B cell (primary cell): Measurements from ENCODE around the gene TRMO. TPM values are rescaled to one million over a fixed set of nuclear protein-coding genes. Genes with fewer than 3 reads are reported as not detected.

Source experiments
- ATAC-seq: fragments of 200-7000 bp; cut with Tn5 transposase; one replicate; pipeline ENCODE4 v1.10.0; 2021; ENCODE audit warnings: low read depth, mild to moderate bottlenecking, moderate number of reproducible peaks, moderate library complexity
- CTCF ChIA-PET: fragments of 350-600 bp; sonication (Branson Sonifier 250); formaldehyde crosslinking; loops from one replicate; lab custom pipeline; 2021; ENCODE audit warnings: antibody characterized with exemption, inconsistent platforms; lab: Charles Lee
- POLR2A ChIA-PET: fragments of 350-600 bp; sonication (Branson Sonifier 250); formaldehyde crosslinking; loops from one replicate; lab custom pipeline; 2021; ENCODE audit warnings: antibody characterized with exemption; lab: Charles Lee
- DNase-seq: peaks from one replicate; pipeline ENCODE4 v3.0.0; 2013
- H2AFZ ChIP-seq: 2 replicates; pipeline ENCODE4 v1.6.1; 2012; ENCODE audit warnings: mild to moderate bottlenecking, low read depth, low read length; ENCODE audit not compliant: insufficient read depth, poor library complexity, severe bottlenecking
- H3K27ac ChIP-seq, 2 donors: 1 replicate in 1 of 2; 2 replicates in 1 of 2; pipeline ENCODE4 v1.5.1; 2012 to 2013; ENCODE audit warnings: low read length in 2 of 2, mild to moderate bottlenecking in 2 of 2, moderate library complexity in 1 of 2
- H3K27me3 ChIP-seq, 4 experiments: fragments of 200-600 bp in 1 of 4; sonication (generic) in 1 of 4; replicated peaks in 1 of 4; 1 replicate in 2 of 4; 2 replicates in 2 of 4; pipeline versions ENCODE4 v1.6.1 to v1.7.0; 2013 to 2016; ENCODE audit warnings: low read length in 3 of 4, mild to moderate bottlenecking in 2 of 4, mixed read lengths in 1 of 4, moderate library complexity in 1 of 4; ENCODE audit not compliant: insufficient read depth in 4 of 4, control insufficient read depth in 3 of 4; ENCODE audit errors: control extremely low read depth in 1 of 4
- H3K36me3 ChIP-seq, 2 experiments: replicated peaks in 1 of 2; 1 replicate in 1 of 2; 2 replicates in 1 of 2; pipeline versions ENCODE4 v1.6.1 to v1.7.1; 2013; ENCODE audit warnings: low read length in 1 of 2; ENCODE audit not compliant: insufficient read depth in 2 of 2, control insufficient read depth in 1 of 2; ENCODE audit errors: control extremely low read depth in 1 of 2, extremely low read depth in 1 of 2
- H3K4me1 ChIP-seq, 2 donors: fragments of 200-600 bp in 1 of 2; sonication (generic) in 1 of 2; 1 replicate in 1 of 2; 2 replicates in 1 of 2; pipeline versions ENCODE4 v1.5.1 to v1.6.1; 2013 to 2017; ENCODE audit warnings: low read length in 2 of 2; ENCODE audit not compliant: control insufficient read depth in 2 of 2, insufficient read depth in 2 of 2
- H3K4me2 ChIP-seq: replicated peaks from 2 replicates; pipeline ENCODE3; 2012; ENCODE audit warnings: mild to moderate bottlenecking, low read depth, low read length; ENCODE audit not compliant: poor library complexity, severe bottlenecking
- H3K4me3 ChIP-seq, 5 experiments: fragments of 200-600 bp in 1 of 5; sonication (generic) in 1 of 5; 1 replicate in 3 of 5; 2 replicates in 2 of 5; pipeline versions ENCODE4 v1.5.1 to v1.7.0; 2011 to 2016; ENCODE audit warnings: low read length in 4 of 5, mild to moderate bottlenecking in 4 of 5, low read depth in 2 of 5, control low read depth in 1 of 5, moderate library complexity in 1 of 5; ENCODE audit not compliant: insufficient read depth in 1 of 5; ENCODE audit errors: control extremely low read depth in 1 of 5, extremely low read depth in 1 of 5
- H3K79me2 ChIP-seq: fragments of 200-600 bp; sonication (generic); one replicate; pipeline ENCODE4 v1.6.0; 2016; ENCODE audit warnings: low read length; ENCODE audit not compliant: control insufficient read depth, insufficient read depth
- H3K9ac ChIP-seq: fragments of 200-600 bp; sonication (generic); 2 replicates; pipeline ENCODE4 v1.6.1; 2017; ENCODE audit warnings: mild to moderate bottlenecking, low read length, moderate library complexity
- H3K9me3 ChIP-seq, 3 donors: one replicate each; pipeline versions ENCODE4 v1.6.1 to v1.7.1; 2013; ENCODE audit warnings: low read length in 2 of 3; ENCODE audit not compliant: control insufficient read depth in 2 of 3, insufficient read depth in 1 of 3; ENCODE audit errors: control extremely low read depth in 1 of 3
- H4K20me1 ChIP-seq: 2 replicates; pipeline ENCODE4 v1.6.0; 2012; ENCODE audit warnings: mild to moderate bottlenecking, low read length; ENCODE audit not compliant: insufficient read depth, control insufficient read depth, poor library complexity, severe bottlenecking
- H3K27ac Mint-ChIP-seq: one replicate; pipeline ENCODE4 v1.8.0; 2021; ENCODE audit warnings: mixed read lengths
- H3K27me3 Mint-ChIP-seq: one replicate; pipeline ENCODE4 v1.8.0; 2021; ENCODE audit warnings: mixed read lengths
- H3K4me1 Mint-ChIP-seq: one replicate; pipeline ENCODE4 v1.8.0; 2021; ENCODE audit warnings: mixed read lengths
- H3K4me3 Mint-ChIP-seq: one replicate; pipeline ENCODE4 v1.8.0; 2021; ENCODE audit warnings: mixed read lengths
- H3K9me3 Mint-ChIP-seq: one replicate; pipeline ENCODE4 v1.8.0; 2022; ENCODE audit warnings: mixed read lengths; ENCODE audit not compliant: insufficient read depth
- CTCF ChIP-seq: fragments of 200-600 bp; IDR thresholded peaks from one replicate; pipeline ENCODE4 v1.8.0; 2022; ENCODE audit warnings: antibody characterized with exemption, mild to moderate bottlenecking
- EZH2 ChIP-seq: IDR thresholded peaks from 2 replicates; pipeline ENCODE4 v1.6.1; 2012; ENCODE audit warnings: borderline replicate concordance, low read depth, mild to moderate bottlenecking, moderate library complexity, low read length; ENCODE audit not compliant: insufficient read depth, poor library complexity, severe bottlenecking
- WGBS: methylation state at CpG from one replicate; pipeline ENCODE4 v1.1.5; 2013; ENCODE audit warnings: missing lambda C conversion rate; ENCODE audit not compliant: insufficient coverage; 5-methylcytosine and 5-hydroxymethylcytosine counted together
- intact Hi-C: fragments of 100-400 bp; cut with micrococcal nuclease; formaldehyde crosslinking; loops from one replicate; pipeline ENCODE4 v1.10.0; 2022
- polyA plus RNA-seq: library from polyadenylated mRNA; depleted of rRNA; stranded (reverse); fragments of >200 nt; gene quantifications from 2 replicates; pipeline ENCODE4 v1.2.3, GENCODE V29; 2012
- total RNA-seq, 2 donors: library from RNA; stranded (reverse); fragments of 120-200 nt in 1 of 2; gene quantifications; 1 replicate in 1 of 2; 2 replicates in 1 of 2; pipeline versions ENCODE4 v1.2.3 to v1.2.4, GENCODE V29; 2013 to 2022

Gene TRMO
- total and polyA plus RNA-seq, 2 donors (not counting 1 experiment from before 2014, with no cell fraction given), result 16.9 to 42.3 TPM

GRCh38 chr9:97928986-97929604, 6.8 kb upstream of the TRMO start:
- H3K4me3 Mint-ChIP-seq, result no peak overlapping the region
- no peak for ATAC-seq
- Histone ChIP-seq H3K27ac (no peak overlapping the region), H4K20me1 (no peaks in the 10 kb centered on the region), H3K9ac (no peak overlapping the region), H3K36me3 (no peaks in the 10 kb centered on the region), H3K9me3 (no peaks in the 10 kb centered on the region), H2AFZ (no peak overlapping the region), H3K4me1 (peaks cover 5 to 7% of the 10 kb centered on the region in 2 donors), H3K79me2 (no peaks in the 10 kb centered on the region), H3K4me2 (no peak overlapping the region), H3K27me3 (no peaks in the 10 kb centered on the region), H3K4me3 (no peak overlapping the region)
- POLR2A ChIA-PET, result interaction anchor here (0.5 kb wide), 1 partner anchor 173 kb away, joined by 4 read pairs; no protein-coding TSS in a partner anchor
- no peak for TF ChIP-seq CTCF
- no peak for TF ChIP-seq EZH2
- H3K27ac Mint-ChIP-seq, result no peak overlapping the region
- 58% methylated on average over 3 of the region's 4 CpGs for WGBS
- no peak for DNase-seq
- H3K4me1 Mint-ChIP-seq, result peaks cover 9% of the 10 kb centered on the region
- intact Hi-C loops, result no loop called here
- H3K27me3 Mint-ChIP-seq, result peaks cover 12% of the 10 kb centered on the region
- H3K9me3 Mint-ChIP-seq, result no peaks in the 10 kb centered on the region
- CTCF ChIA-PET, result interaction anchor here (1.0 kb wide), 1 partner anchor 106 kb away, joined by 3 read pairs; no protein-coding TSS in a partner anchor
